IgD-negative memory B cell (primary cell): Measurements from ENCODE around the gene TAT. TPM values are rescaled to one million over a fixed set of nuclear protein-coding genes. Genes with fewer than 3 reads are reported as not detected.
"Not testable (repeated sequence)": the region's sequence is repeated elsewhere in the genome, so short reads cannot be mapped to it uniquely, and the experiment has no call there.

ENCODE experiments used
- H3K27ac Mint-ChIP-seq, 3 donors: one replicate each; pipeline ENCODE4 v1.8.0; 2020 to 2022; ENCODE audit warnings: mild to moderate bottlenecking in 3 of 3, mixed read lengths in 3 of 3, moderate library complexity in 1 of 3
- H3K27me3 Mint-ChIP-seq: one replicate; pipeline ENCODE4 v1.8.0; 2021; ENCODE audit warnings: mixed read lengths
- H3K36me3 Mint-ChIP-seq: one replicate; pipeline ENCODE4 v1.8.0; 2020; ENCODE audit warnings: mild to moderate bottlenecking, mixed read lengths
- H3K4me1 Mint-ChIP-seq, 3 donors: one replicate each; pipeline ENCODE4 v1.8.0; 2020 to 2022; ENCODE audit warnings: mixed read lengths in 3 of 3, mild to moderate bottlenecking in 1 of 3
- H3K4me3 Mint-ChIP-seq, 4 donors: one replicate each; pipeline ENCODE4 v1.8.0; 2020 to 2022; ENCODE audit warnings: mild to moderate bottlenecking in 4 of 4, mixed read lengths in 4 of 4, moderate library complexity in 3 of 4
- H3K9me3 Mint-ChIP-seq, 3 donors: one replicate each; pipeline ENCODE4 v1.8.0; 2020 to 2021; ENCODE audit warnings: mixed read lengths in 3 of 3, mild to moderate bottlenecking in 1 of 3
- polyA plus RNA-seq: library from polyadenylated mRNA; unstranded; fragments of 300-500 nt; fragmentation: Illumina TruSeq; gene quantifications from one replicate; pipeline ENCODE4 v1.2.3, GENCODE V29; 2021

Gene TAT
- polyA plus RNA-seq, 1 donor from 2014 or later: not detected

DNA sequence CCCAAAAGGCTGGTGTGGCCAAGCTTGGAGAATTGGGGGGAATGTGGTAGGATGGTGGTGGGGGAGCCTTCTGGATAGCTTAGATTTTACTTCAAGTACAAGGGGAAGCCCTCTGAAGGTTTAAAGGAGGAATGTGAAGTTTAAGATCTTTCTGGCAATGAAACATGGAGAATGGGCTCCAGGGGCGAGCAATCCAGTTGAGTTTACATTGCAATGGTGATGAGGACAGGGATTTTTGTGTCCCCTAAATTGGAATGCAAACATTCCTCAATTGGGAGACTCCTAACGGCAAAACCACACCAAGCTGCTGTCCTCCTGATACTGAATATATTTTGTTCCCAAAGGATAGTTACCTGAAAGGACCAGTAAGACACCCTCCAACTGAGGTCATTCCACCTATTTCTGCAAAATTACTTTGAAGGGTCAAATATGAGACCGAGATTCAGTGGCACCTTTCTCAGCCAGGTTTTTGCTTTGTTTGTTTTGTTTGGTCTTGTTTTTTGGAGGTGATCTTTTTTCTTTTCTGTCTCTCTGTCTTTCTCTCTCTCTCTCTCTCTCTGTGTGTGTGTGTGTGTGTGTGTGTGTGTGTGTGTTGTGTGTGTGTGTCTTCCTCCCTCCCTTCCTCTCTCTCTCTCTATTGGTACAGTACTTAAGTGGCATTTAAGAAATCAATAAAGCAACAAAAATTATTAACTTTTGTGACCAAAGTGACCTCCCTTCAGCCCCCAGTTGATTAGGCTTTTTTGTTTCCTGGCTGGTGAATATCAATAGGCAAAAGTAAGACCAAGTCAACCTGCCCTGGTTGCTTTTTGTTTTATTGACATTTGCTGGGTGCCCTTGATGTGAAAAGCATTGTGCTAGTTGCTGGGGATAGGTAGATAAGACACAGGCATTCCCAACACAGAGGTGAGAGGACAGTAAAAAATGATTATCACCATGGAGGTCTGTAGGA lies 16.4 kb upstream of the TAT start:
- Mint-ChIP-seq H3K27ac (peak overlapping the region in 1 of 3 donors; percentile 20), H3K4me1 (peaks cover 0 to 3% (median 0%) of the 10 kb centered on the region in 3 donors), H3K9me3 (no peaks in the 10 kb centered on the region), H3K4me3 (no peak overlapping the region), H3K36me3 (no peaks in the 10 kb centered on the region), H3K27me3 (peaks cover 16% of the 10 kb centered on the region)

DNA sequence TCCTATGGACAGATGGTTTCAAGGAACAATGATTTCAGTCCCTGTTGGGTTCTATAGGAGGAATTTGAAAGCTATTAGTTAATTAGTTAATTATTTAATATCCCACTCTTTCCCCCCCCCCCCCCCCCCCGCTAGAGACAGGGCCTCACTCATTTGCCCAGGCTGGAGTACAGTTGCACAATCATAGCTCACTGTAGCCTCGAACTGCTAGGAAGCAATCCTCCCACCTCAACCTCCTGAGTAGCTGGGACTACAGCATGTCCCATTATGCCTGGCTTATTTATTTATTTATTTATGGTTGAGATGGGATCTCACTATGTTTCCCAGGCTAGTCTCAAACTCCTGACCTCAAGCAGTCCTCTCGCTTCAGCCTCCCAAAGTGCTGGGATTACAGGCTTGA lies 15.0 kb upstream of the TAT start:
- H3K4me3 Mint-ChIP-seq: no peak overlapping the region
- H3K36me3 Mint-ChIP-seq: peaks cover 3% of the 10 kb centered on the region
- H3K27ac Mint-ChIP-seq: no peak overlapping the region
- peaks cover 5 to 11% (median 8%) of the 10 kb centered on the region in 3 donors for H3K4me1 Mint-ChIP-seq
- no peaks in the 10 kb centered on the region for H3K9me3 Mint-ChIP-seq
- H3K27me3 Mint-ChIP-seq: peaks cover 15% of the 10 kb centered on the region

DNA sequence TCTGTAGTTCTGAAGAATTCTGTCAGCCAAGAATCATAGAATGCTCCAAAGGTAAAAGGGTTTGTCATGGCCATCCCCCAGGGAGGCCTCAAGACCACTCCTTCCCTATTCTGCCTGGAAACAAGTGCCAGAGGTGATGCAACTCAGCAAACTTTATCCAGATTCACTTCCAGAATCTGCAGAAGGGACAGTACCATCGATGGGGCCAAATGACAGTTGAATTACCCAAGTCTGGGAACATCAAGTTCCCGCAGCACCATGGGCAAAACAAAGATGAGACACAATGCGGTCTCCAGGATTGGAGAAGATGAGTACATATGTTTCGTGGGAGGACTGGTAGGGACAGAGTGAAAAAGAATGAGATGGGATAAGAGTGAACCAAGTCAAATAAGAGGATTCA lies 13.7 kb upstream of the TAT start:
- Mint-ChIP-seq H3K27ac (no peak overlapping the region), H3K36me3 (peaks cover 3% of the 10 kb centered on the region), H3K4me3 (no peak overlapping the region), H3K4me1 (peaks cover 5 to 12% (median 11%) of the 10 kb centered on the region in 3 donors), H3K9me3 (no peaks in the 10 kb centered on the region), H3K27me3 (peaks cover 17% of the 10 kb centered on the region)

DNA sequence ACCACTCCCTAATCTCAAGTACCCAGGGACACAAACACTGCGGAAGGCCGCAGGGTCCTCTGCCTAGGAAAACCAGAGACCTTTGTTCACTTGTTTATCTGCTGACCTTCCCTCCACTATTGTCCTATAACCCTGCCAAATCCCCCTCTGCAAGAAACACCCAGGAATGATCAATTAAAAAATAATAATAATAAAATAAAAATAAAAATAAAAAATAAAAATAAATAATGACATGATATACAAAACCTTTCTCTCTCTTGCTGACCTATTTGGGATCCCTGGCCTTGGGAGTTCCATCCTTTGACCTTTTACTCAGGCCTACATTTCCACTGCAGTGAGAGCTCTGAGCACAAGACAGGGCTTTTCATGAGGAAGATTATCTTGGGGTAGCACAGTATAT lies 13.2 kb upstream of the TAT start:
- H3K4me1 Mint-ChIP-seq: peaks cover 5 to 15% (median 14%) of the 10 kb centered on the region in 3 donors
- not testable (repeated sequence) for H3K36me3 Mint-ChIP-seq, H3K4me3 Mint-ChIP-seq, H3K27ac Mint-ChIP-seq, H3K9me3 Mint-ChIP-seq
- peaks cover 17% of the 10 kb centered on the region for H3K27me3 Mint-ChIP-seq

DNA sequence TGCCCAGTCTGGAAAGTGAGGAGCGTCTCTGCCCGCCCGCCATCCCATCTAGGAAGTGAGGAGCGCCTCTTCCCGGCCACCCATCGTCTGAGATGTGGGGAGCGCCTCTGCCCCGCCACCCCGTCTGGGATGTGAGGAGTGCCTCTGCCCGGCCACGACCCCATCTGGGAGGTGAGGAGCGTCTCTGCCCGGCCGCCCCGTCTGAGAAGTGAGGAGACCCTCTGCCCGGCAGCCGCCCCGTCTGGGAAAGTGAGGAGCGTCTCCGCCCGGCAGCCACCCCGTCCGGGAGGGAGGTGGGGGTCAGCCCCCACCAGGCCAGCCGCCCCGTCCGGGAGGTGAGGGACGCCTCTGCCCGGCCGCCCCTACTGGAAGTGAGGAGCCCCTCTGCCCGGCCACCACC lies 12.4 kb upstream of the TAT start:
- H3K27ac Mint-ChIP-seq, H3K36me3 Mint-ChIP-seq, H3K4me3 Mint-ChIP-seq, H3K9me3 Mint-ChIP-seq: not testable (repeated sequence)
- peaks cover 5 to 18% (median 15%) of the 10 kb centered on the region in 3 donors for H3K4me1 Mint-ChIP-seq
- peaks cover 17% of the 10 kb centered on the region for H3K27me3 Mint-ChIP-seq

DNA sequence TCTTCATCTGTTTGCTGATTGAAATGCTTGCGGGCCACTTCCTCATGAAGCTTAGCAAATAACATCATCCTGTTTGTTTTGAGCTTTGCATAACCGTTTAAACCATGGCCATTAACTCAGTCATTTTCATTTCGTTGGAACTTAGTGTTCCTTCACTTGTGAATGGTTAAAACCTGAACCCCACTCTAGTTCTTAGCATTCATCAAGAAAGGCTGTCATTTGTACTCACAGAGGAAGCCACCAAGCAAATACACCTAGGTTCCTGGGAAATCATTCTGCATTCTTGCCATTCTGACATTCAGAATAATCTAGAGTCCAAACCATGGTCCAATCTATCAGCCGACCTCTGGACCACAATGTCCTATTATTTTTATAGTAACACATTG lies 8.4 kb upstream of the TAT start:
- no peak overlapping the region for H3K27ac Mint-ChIP-seq
- peaks cover 3% of the 10 kb centered on the region for H3K36me3 Mint-ChIP-seq
- H3K27me3 Mint-ChIP-seq: peaks cover 8% of the 10 kb centered on the region
- peaks cover 5 to 18% (median 15%) of the 10 kb centered on the region in 3 donors for H3K4me1 Mint-ChIP-seq
- H3K4me3 Mint-ChIP-seq: no peak overlapping the region
- no peaks in the 10 kb centered on the region for H3K9me3 Mint-ChIP-seq

DNA sequence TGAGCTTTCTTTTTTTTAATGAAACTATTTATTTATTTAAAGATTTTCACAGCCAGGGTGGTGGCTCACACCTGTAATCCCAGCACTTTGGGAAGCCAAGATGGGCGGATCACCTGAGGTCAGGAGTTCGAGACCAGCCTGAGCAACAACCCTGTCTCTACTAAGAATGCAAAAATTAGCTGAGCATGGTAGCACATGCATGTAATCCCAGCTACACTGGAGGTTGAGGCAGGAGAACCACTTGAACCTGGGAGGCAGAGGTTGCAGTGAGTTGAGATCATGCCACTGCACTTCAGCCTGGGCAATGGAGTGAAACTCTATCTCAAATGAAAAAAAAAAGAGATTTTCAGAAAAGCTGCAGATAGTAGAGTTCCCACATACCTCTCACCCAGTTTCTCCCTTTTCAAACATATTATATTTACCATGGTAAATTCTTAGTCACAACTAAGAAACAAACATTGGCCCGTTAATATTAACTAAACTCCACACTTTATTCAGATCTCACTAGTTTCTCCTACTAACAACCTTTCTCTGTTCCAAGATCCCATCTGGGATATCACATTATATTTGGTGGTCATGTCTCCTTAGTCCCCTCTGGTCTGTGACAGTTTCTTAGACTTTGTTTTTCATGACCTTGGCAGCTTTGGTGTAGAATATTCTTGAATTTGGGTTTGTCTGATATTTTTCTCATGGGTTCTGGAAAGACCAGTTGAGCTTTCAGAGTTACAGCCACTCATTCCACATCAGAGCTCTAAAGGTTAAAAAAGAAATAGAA lies 7.8 kb upstream of the TAT start:
- Mint-ChIP-seq H3K27ac (no peak overlapping the region), H3K27me3 (peaks cover 7% of the 10 kb centered on the region), H3K4me1 (peaks cover 5 to 18% (median 15%) of the 10 kb centered on the region in 3 donors), H3K9me3 (no peaks in the 10 kb centered on the region), H3K4me3 (no peak overlapping the region), H3K36me3 (peaks cover 3% of the 10 kb centered on the region)

DNA sequence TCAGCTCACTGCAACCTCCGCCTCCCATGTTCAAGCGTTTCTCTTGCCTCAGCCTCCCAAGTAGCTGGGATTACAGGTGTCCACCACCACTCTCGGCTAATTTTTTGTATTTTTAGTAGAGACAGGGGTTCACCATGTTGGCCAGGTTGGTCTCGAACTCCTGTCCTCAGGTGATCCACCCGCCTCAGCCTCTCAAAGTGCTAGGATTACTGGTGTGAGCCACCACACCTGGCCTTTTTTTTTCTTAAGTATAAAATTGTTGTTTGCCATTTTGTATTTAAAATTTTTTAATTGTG lies 5.6 kb upstream of the TAT start:
- not testable (repeated sequence) for H3K4me3 Mint-ChIP-seq, H3K27me3 Mint-ChIP-seq, H3K9me3 Mint-ChIP-seq, H3K36me3 Mint-ChIP-seq, H3K27ac Mint-ChIP-seq
- peaks cover 2 to 15% (median 7%) of the 10 kb centered on the region in 3 donors for H3K4me1 Mint-ChIP-seq

DNA sequence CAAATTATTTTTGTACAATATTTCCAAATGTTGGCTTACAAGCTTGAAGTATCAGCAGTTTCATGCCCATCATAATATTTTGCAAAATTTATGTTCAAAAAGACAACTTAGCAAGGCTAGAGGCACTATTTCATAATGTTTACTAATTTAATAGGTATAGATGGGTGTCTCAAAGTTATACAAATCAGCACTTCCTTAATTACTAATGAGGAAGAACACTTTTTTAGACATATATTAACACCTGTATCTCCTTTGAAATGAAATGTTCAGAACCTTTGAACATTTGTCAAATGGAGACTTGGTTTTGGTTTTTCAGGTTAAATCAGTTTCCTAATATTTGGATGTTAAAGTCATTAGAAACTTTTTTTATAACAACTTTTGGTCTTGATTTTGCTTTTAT lies 2.2 kb downstream of the TAT start:
- Mint-ChIP-seq H3K4me3 (no peak overlapping the region), H3K27me3 (no peaks in the 10 kb centered on the region), H3K9me3 (no peaks in the 10 kb centered on the region), H3K36me3 (peaks cover 2% of the 10 kb centered on the region), H3K4me1 (peaks cover 0 to 5% (median 3%) of the 10 kb centered on the region in 3 donors), H3K27ac (no peak overlapping the region)

DNA sequence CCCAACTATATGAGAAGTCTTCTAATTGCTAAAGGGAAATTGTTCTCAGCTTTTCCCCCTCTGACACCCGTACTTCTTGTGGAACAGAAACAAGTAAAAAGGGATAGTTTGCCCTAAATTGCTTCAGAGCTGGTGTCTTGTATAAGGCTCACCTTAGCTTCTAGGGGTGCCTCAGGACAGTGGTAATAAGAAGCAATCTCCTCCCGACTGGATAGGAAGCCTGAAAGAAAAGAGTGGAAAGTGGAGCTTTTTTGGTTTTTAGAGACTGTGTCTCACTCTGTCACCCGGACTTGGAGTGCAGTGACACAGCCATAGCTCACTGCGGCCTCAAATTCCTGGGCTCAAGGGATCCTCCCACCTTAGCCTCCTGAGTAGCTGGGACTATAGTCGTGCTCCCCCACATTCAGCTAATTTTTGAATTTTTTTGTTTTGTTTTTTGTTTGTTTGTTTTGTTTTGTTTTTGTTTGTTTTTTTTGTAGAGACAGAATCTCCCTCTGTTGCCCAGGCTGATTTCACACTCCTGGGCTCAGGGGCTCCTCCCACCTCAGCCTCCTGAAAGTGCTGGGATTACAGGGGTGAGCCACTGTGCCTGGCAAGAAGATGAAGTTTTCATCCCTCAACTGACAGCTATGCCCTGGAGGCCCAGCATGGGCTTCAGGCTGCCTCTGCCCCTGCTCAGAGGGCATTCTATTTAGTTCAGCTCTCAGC lies 3.4 kb downstream of the TAT start:
- Mint-ChIP-seq H3K4me1 (peaks cover 0 to 5% (median 3%) of the 10 kb centered on the region in 3 donors), H3K9me3 (no peaks in the 10 kb centered on the region), H3K27ac (no peak overlapping the region), H3K4me3 (no peak overlapping the region), H3K36me3 (peaks cover 2% of the 10 kb centered on the region), H3K27me3 (no peaks in the 10 kb centered on the region)

DNA sequence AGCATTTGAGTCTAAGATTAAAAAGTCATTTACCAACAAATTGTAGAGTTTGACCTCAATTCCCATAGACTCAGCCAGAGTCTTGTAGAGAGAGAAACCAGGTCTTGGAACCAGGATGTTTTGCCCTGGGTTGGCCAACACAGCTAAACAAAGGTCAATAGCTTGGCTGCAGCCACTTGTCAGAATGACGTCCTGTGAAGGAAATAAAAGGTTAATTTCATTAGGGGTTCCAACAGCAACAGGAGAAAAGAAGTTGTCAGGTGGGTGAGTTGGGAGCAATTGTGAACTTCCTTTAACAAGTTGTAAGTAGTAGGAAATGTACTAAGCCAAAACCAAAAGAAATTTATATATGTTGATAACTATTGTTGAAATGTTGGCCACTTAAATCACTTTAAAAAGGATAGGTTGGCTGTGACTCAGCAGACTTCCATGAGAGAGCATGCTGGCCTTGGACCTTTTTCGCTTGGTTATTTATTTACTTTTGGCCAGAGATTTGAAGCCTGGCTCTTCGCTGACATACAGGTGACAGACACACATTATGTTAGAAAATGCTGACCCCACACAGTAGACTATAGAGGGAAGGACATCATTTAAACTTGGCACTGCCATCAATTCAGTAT lies 4.3 kb downstream of the TAT start:
- no peak overlapping the region for H3K27ac Mint-ChIP-seq
- H3K27me3 Mint-ChIP-seq: no peaks in the 10 kb centered on the region
- H3K4me1 Mint-ChIP-seq: peaks cover 0 to 5% (median 3%) of the 10 kb centered on the region in 3 donors
- H3K9me3 Mint-ChIP-seq: no peaks in the 10 kb centered on the region
- no peak overlapping the region for H3K4me3 Mint-ChIP-seq
- H3K36me3 Mint-ChIP-seq: peaks cover 2% of the 10 kb centered on the region

DNA sequence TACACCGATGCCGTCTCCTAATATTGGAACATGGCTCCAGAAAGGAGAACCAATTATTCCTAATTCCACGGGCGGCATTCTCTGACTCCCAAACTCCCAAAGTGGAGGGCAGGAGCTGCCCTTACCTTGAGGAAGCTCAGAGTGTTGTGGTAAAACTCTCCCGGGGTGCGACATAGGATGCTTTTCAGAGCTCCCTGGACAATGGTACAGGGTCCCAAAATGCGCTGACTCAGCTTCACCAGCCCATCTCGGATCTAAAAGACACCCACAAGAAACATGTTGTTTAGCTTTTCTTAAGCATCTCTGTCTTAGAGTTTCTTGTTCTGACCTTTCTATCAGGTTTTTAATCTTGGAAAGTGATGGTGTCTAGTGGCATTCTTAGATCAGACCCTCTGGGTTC lies 6.7 kb downstream of the TAT start:
- Mint-ChIP-seq H3K27ac (peak overlapping the region in 1 of 3 donors; percentile 48), H3K4me3 (no peak overlapping the region), H3K36me3 (no peaks in the 10 kb centered on the region), H3K27me3 (peaks cover 1% of the 10 kb centered on the region), H3K4me1 (peaks cover 13 to 17% (median 16%) of the 10 kb centered on the region in 3 donors), H3K9me3 (no peaks in the 10 kb centered on the region)

DNA sequence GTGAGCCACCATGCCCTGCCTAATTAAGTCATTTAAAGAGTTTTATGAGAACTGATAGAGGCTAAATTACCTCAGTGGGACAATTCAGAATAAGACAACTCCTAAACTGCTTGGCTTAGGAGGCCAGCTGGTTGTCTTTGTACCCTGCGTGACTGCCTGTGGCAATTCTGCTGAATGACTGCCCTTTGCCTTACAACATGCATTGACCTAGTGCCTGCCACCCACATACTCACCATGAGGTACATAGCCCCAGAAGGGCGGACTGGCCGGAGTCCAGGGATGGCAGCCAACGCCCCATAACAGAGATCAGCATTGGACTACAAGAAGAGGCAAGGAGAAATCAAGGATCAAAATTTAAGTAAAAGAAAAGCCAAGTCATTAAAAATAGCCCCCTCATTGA lies 7.3 kb downstream of the TAT start:
- peak overlapping the region in 2 of 3 donors; percentile 11 to 52 for H3K27ac Mint-ChIP-seq
- peaks cover 1% of the 10 kb centered on the region for H3K27me3 Mint-ChIP-seq
- H3K9me3 Mint-ChIP-seq: no peaks in the 10 kb centered on the region

DNA sequence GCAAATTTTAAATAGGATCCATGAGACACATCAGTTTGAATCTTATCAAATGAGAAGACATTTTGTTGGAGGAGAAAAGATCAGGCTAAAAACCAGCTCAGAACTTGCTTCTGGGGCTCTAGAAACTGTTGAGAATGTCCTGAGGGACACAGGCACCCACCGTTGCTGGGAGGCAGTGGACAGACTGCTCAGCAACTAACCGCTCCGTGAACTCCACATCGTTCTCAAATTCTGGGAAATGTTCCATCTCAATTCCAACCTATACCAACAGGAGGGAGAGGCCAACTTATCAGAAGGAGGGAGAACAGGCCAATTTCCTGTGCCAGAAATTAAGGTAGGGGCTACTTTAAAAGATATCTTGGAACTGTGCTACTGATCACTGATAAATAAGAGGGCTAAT lies 8.3 kb downstream of the TAT start:
- no peaks in the 10 kb centered on the region for H3K9me3 Mint-ChIP-seq
- H3K27ac Mint-ChIP-seq: peak overlapping the region in 1 of 3 donors; percentile 17
- peaks cover 1% of the 10 kb centered on the region for H3K27me3 Mint-ChIP-seq

More for the DNA sequence above, 7.3 kb downstream of the TAT start:
- H3K4me3 Mint-ChIP-seq: no peak overlapping the region
- H3K4me1 Mint-ChIP-seq: peaks cover 13 to 19% (median 15%) of the 10 kb centered on the region in 3 donors
- no peaks in the 10 kb centered on the region for H3K36me3 Mint-ChIP-seq

More for the DNA sequence above, 8.3 kb downstream of the TAT start:
- H3K4me3 Mint-ChIP-seq: no peak overlapping the region
- H3K36me3 Mint-ChIP-seq: no peaks in the 10 kb centered on the region
- H3K4me1 Mint-ChIP-seq: peaks cover 21 to 26% (median 24%) of the 10 kb centered on the region in 3 donors
